Muscle layer of colon (tissue), 2 donors: Measurements from ENCODE around the gene ZSWIM6.

ENCODE experiments used
- H3K27ac ChIP-seq: one replicate; pipeline ENCODE4 v1.7.0; 2013; ENCODE audit warnings: low read depth, mild to moderate bottlenecking, low read length, moderate library complexity
- H3K27me3 ChIP-seq, 2 donors: one replicate each; pipeline ENCODE4 v1.7.0; 2013; ENCODE audit warnings: low read length in 2 of 2, mild to moderate bottlenecking in 2 of 2; ENCODE audit not compliant: insufficient read depth in 2 of 2, control insufficient read depth in 1 of 2
- H3K36me3 ChIP-seq: one replicate; pipeline ENCODE4 v1.7.0; 2013; ENCODE audit warnings: mild to moderate bottlenecking, low read length; ENCODE audit not compliant: insufficient read depth
- H3K4me1 ChIP-seq: one replicate; pipeline ENCODE4 v1.7.0; 2013; ENCODE audit warnings: mild to moderate bottlenecking, low read length; ENCODE audit not compliant: insufficient read depth
- H3K4me3 ChIP-seq, 2 donors: one replicate each; pipeline ENCODE4 v1.7.0; 2013; ENCODE audit warnings: low read length in 2 of 2, low read depth in 1 of 2, mild to moderate bottlenecking in 1 of 2, moderate library complexity in 1 of 2
- H3K9ac ChIP-seq: one replicate; pipeline ENCODE4 v1.7.0; 2013; ENCODE audit warnings: low read length
- H3K9me3 ChIP-seq: one replicate; pipeline ENCODE4 v1.7.0; 2013; ENCODE audit warnings: mild to moderate bottlenecking, low read length
- donor health status: abdominal sarcoma.
- donor health status: Adenocarcinoma of cecum.

The ZSWIM6 gene

DNA sequence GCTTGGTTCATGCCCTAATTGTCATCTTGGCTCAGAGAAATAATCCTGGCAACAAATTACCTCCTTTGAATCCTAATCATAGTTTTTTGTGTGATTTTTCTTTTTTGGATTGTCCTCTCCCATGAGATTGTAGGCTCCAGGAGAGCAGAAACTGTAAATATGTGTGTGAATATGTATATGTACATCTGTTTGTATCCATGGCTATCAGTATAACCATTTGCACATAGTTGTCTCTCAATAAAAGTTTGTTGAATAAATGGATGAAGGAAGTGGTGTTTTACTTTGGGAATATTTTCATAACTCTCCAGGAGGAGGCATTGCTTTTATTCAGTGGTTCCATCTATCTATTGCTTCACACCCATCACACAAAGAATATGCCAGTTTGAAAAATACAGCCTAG, 20.1 kb downstream of the ZSWIM6 start:
- Histone ChIP-seq H3K4me3 (no peak overlapping the region), H3K4me1 (peaks cover 37% of the 10 kb centered on the region), H3K27ac (no peak overlapping the region), H3K9me3 (no peaks in the 10 kb centered on the region), H3K9ac (no peak overlapping the region), H3K27me3 (no peaks in the 10 kb centered on the region), H3K36me3 (no peaks in the 10 kb centered on the region)

DNA sequence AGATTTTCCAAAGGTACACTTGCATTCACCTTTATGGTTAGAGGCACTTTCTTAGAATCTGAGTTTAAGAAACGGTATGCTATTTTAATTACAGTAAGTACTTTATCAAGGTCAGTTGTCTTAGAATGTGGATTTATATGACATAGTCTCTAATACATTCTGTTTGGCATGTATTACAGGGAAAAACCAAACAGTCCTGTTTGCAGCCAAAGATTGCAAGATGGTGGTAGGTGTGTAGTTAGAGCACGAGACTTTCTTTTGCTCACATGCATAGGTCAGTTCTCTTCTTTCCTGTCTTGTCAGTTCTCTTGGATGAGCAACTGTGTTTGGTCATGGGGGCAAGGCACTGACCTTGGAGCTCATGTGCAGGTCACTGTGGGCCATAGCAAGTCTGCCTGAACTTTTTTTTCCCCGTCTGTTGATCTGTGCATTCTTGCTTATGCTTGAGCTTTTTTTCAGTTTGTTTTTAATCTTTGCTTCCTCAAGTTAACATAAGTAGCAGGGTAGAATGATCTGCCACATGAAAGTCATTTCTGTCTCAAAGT, 20.6 kb downstream of the ZSWIM6 start:
- Histone ChIP-seq H3K27me3 (no peaks in the 10 kb centered on the region), H3K9me3 (no peaks in the 10 kb centered on the region), H3K4me3 (no peak overlapping the region), H3K4me1 (peaks cover 34% of the 10 kb centered on the region), H3K27ac (no peak overlapping the region), H3K36me3 (no peaks in the 10 kb centered on the region), H3K9ac (no peak overlapping the region)

DNA sequence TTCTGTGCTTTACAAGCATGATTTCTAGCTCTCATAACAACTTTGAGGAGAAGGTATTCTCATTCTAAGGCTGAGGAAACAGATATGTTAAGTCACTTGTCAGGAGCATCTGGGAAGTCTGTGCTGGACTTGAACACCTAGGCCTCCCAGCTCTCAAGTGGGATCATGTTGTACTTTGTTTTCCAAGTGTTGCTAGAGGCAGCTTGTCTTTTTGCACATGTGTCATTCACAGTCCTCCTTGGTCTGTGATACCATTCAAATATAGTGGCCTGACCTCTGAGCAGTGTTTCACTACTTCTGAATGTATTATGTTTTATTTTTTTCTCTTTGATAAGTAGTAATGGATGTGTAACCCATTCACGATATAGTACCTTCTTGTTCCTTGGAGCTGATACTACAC, 21.2 kb downstream of the ZSWIM6 start:
- H3K4me3 ChIP-seq = no peak overlapping the region
- H3K27ac ChIP-seq = no peak overlapping the region
- no peak overlapping the region for H3K9ac ChIP-seq
- H3K9me3 ChIP-seq = no peaks in the 10 kb centered on the region
- H3K36me3 ChIP-seq = no peaks in the 10 kb centered on the region
- H3K27me3 ChIP-seq = no peaks in the 10 kb centered on the region
- peaks cover 33% of the 10 kb centered on the region for H3K4me1 ChIP-seq

DNA sequence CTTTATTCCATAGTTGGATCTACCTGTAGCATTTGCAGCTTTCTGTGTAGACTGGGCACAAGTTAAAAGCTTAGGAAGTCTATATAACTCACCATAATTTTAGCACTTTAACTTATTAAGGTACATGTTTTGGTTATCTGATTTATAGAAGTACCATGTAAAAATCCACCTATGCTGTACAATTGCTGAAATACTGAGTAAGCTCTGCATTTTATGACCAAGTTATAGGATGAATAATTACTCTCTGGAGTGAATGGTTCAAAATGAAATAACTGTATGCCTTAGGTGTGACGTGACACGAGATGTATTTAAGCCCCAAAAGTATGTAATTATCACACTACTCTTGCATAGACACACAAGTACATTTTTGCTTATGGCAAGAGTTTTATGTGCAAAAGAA, 22.1 kb downstream of the ZSWIM6 start:
- Histone ChIP-seq H3K27me3 (no peaks in the 10 kb centered on the region), H3K9ac (no peak overlapping the region), H3K4me3 (no peak overlapping the region), H3K27ac (no peak overlapping the region), H3K4me1 (peaks cover 24% of the 10 kb centered on the region), H3K9me3 (no peaks in the 10 kb centered on the region), H3K36me3 (no peaks in the 10 kb centered on the region)

DNA sequence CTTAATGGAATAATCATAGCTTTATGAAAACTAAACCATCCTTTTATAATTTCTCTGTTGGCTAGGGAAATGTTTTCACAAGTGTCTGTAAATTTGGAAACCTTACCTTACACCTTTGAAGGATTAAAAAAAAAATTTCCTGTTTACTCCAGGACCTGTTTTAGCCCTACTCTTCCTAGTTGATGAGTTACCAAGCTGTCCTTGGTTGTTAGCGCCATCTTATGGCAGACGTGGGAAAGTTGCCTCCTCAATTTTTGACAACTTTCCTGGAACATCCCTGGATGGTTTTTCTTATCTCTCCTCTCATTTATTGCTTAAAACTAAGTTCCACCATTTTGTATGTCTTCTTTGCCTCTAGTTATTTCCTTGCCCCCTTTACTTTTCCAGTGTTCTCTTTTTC, 25.7 kb downstream of the ZSWIM6 start:
- Histone ChIP-seq H3K36me3 (no peaks in the 10 kb centered on the region), H3K4me3 (no peak overlapping the region), H3K4me1 (peaks cover 6% of the 10 kb centered on the region), H3K27ac (no peak overlapping the region), H3K9me3 (no peaks in the 10 kb centered on the region), H3K27me3 (no peaks in the 10 kb centered on the region), H3K9ac (no peak overlapping the region)

DNA sequence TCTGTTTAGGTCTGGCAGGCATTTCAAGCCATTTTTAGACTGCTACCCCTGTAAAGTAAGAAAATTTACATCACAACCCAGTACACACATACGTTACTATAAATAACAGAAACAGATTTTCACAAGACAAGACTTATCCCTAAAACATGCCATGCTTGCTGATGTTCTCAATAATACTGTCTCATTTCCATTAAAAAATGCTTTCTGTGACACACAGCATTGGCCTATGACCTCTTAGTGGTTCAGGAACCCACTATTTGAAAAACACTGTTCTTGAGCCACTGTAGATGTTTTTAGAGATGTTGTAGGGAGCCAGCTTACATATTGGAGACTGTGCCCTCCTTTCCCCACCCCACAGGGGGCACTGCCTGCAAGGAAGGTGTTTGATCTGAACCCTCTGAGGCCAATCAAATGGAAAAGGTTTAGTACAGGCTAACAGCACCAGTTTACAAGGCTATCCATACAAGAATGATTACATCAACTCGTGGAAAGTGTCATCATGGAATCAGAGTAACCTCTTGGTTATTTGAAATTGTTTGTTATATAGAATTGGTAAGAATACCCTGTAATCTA, 30.8 kb downstream of the ZSWIM6 start:
- Histone ChIP-seq H3K9ac (no peak overlapping the region), H3K4me3 (no peak overlapping the region), H3K27ac (no peak overlapping the region), H3K36me3 (no peaks in the 10 kb centered on the region), H3K4me1 (peaks cover 4% of the 10 kb centered on the region), H3K27me3 (no peaks in the 10 kb centered on the region), H3K9me3 (no peaks in the 10 kb centered on the region)

DNA sequence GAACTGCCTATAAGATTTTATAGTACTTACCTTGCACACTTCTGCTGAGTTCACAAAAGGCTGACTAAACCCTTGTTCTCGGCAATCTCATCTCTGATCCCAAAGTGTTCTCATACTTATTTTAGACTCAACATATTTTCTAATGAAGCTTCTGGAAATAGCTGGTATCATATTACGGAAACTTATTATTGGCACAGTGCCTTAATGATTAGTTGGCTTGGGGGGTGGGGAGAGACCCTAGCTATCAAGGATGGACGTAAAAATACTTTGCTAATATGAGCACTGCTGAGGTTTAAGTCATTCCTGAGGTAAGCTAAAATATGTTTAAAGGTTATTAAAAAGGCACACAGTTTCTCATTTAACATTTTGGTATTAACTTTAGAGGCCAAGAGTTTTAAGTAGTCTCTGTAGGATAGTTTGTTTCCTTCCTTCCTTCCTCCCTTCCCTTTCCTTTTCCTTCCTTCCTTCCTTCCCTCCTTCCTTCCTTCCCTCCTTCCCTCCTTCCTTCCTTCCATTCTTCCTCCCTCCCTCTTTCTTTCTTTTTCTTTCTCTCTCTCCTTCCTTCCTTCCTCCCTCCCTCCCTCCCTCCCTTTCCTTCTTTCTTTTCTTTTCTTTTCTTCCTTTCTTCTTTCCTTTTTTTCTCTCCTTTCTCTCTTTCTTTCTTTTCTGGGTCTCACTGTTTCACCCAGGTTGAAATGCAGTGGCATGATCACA, 31.5 kb downstream of the ZSWIM6 start:
- no peak overlapping the region for H3K4me3 ChIP-seq
- no peak overlapping the region for H3K9ac ChIP-seq
- no peaks in the 10 kb centered on the region for H3K9me3 ChIP-seq
- H3K36me3 ChIP-seq = no peaks in the 10 kb centered on the region
- H3K4me1 ChIP-seq = peaks cover 4% of the 10 kb centered on the region
- H3K27me3 ChIP-seq = no peaks in the 10 kb centered on the region
- no peak overlapping the region for H3K27ac ChIP-seq

DNA sequence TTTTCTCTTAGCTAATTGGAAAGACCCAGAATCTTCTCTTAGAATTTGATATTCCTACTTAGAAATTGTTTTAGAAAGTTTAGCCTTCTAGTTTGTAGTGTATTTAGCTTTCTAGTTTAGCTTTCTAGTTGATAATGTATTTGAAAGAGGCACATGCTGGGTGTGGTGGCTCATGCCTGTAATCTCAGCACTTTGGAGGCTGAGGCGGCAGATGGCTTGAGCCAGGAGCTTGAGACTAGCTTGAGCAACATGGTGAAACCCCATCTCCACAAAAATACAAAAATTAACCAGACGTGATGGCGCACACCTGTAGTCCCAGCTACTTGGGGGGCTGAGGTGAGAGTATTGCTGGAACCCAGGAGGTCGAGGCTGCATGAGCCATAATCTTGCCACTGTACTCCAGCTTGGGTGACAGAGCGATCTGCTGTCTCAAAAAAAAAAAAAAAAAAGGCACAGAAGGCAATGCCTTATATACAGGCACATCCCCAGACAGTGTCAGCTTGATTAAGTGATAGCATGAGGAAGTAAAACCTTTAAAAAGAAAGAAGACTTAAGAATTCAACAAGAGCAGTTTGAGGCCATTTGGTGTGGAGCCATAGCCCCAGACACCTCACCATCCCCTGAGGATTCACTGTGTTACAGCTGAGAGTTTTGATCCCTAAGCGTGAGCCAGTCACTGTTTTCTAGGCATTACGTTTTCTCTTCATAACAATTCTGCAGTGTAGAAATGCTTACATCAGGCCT, 34.6 kb downstream of the ZSWIM6 start:
- Histone ChIP-seq H3K27ac (no peak overlapping the region), H3K9me3 (no peaks in the 10 kb centered on the region), H3K36me3 (no peaks in the 10 kb centered on the region), H3K9ac (no peak overlapping the region), H3K27me3 (no peaks in the 10 kb centered on the region), H3K4me1 (peaks cover 4% of the 10 kb centered on the region), H3K4me3 (no peak overlapping the region)

DNA sequence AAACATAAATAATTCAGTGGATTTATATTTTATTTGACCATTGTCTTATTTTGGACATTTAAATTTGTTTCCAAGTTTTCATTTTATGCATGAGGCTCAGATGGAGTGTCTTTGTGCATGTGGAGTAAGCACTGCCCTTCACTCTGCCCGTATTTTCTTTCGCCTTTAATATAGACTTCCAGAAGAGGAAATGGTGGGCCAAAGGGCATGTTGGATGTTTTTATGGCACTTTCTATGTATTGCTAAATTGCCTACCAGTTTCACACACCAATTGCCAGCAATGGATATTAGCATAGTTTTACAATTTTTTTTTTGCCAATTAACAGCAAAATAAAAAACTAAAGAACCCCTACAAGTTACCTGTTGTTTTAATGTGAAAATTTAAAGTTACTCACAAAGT, 38.4 kb downstream of the ZSWIM6 start:
- Histone ChIP-seq H3K27ac (no peak overlapping the region), H3K36me3 (no peaks in the 10 kb centered on the region), H3K4me1 (peaks cover 2% of the 10 kb centered on the region), H3K9ac (no peak overlapping the region), H3K9me3 (no peaks in the 10 kb centered on the region), H3K4me3 (no peak overlapping the region), H3K27me3 (no peaks in the 10 kb centered on the region)

DNA sequence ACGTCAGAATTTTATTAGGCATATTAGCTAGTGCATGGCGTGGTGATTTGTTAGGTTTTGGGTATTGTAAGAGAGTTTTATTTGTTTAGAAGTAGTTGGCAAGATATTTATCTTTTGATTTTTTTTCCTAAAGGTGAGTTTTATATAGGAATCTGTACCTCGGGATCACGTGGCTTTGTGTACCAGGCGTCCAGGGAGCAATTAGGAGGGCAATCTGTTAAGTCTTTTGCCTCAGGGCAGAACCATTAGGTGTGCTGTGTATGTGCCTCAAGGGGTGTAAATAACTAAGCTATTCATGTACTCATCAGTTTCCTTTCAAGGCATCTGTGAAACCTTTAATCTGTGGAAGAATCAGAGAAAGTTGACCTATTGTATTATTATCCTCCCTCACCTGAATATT, 39.4 kb downstream of the ZSWIM6 start:
- Histone ChIP-seq H3K9ac (no peak overlapping the region), H3K4me3 (no peak overlapping the region)

DNA sequence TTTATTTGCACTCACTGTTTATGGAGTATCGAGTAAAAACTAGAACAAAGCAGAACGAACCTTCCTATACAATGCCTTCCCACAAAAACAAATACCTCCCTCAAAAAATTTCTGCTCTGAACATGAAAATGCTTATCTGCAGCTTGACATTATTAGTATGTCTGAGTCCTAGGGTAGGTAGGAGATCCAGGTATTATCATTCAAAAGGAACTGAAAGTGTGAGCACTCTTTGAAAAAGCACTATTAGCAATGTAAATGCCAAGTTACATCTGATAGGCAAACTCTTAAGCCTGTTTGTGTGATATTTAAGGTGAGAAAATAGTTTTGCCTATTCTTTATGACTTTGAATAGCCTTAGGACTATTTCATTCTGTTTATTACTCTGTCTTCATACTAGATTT, 47.6 kb downstream of the ZSWIM6 start:
- H3K4me1 ChIP-seq = peaks cover 6% of the 10 kb centered on the region
- H3K9me3 ChIP-seq = no peaks in the 10 kb centered on the region
- no peaks in the 10 kb centered on the region for H3K36me3 ChIP-seq
- H3K9ac ChIP-seq = no peak overlapping the region
- no peak overlapping the region for H3K27ac ChIP-seq
- no peak overlapping the region for H3K4me3 ChIP-seq
- H3K27me3 ChIP-seq = no peaks in the 10 kb centered on the region

More for the DNA sequence above, 39.4 kb downstream of the ZSWIM6 start:
- Histone ChIP-seq H3K36me3 (no peaks in the 10 kb centered on the region), H3K4me1 (no peaks in the 10 kb centered on the region), H3K27ac (no peak overlapping the region), H3K27me3 (no peaks in the 10 kb centered on the region), H3K9me3 (no peaks in the 10 kb centered on the region)
